Stimulated activated CD4-positive, alpha-beta T cell treated with anti-CD3 and anti-CD28 coated beads, Interleukin-1b, Interleukin-23, amount 100 ng/mL, for 4 hours (primary cell): ENCODE data around the gene PNMA5.
"Not testable (repeated sequence)": the region's sequence is repeated elsewhere in the genome, so short reads cannot be mapped to it uniquely, and the experiment has no call there.

Experiments used
- DNase-seq, 2 donors: peaks; one replicate each; pipeline ENCODE4 v3.0.0-alpha.2; 2020; ENCODE audit warnings: low read depth in 2 of 2

Gene PNMA5

DNA sequence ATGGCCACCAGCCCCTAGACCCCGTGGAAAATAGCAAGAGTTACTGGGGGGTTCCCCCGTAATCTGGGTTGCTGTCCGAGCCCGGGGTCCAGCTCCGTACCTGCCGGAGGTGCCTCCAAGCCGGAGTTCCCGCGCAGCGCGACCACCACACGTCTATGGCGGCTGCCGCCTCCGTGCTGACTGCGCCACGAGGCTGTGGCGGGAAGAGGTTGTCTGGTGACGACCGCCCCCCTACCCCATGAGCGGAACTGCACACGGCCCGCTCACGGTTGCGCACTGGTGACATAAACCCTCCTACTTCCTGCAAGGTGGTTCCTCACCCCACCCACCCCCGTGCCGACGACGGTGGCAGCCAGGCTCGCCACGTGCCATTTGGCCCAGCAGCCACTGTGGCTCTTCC lies at the start of gene PNMA5:
Gene PNMA5, minus strand, starts transcription at position 184 of the 400 bp plus-strand sequence. CDS start 2,518 bp downstream, outside the sequence.
- no peak for DNase-seq

GRCh38 chrX:153032397-153033118 lies 38.6 kb upstream of the PNMA5 start:
- DNase-seq: peak; percentile 52 to 58

DNA sequence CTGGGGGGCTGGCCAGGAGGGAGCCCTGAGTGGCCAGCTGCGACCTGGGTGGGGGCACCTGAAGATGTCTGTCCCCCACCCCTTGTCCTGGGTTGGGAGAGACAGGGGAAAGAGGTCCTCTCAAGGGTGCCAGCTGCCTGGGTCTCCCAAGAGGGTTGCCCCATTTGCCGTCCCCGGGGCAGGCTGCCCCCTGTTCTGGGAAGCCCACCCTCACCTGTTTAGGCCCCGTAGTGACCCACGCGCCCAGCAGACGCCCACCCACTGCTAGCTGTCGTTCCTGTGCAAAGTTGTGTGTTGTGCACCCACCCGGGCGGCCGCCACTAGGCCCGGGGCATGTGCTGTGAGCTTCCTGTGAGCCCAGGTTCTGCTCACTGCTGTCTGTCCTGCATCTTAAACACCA lies 36.9 kb upstream of the PNMA5 start:
- no peak for DNase-seq

- no peak for DNase-seq
These were observed 36.0 kb upstream of the PNMA5 start for GRCh38 chrX:153029875-153030274.

DNA sequence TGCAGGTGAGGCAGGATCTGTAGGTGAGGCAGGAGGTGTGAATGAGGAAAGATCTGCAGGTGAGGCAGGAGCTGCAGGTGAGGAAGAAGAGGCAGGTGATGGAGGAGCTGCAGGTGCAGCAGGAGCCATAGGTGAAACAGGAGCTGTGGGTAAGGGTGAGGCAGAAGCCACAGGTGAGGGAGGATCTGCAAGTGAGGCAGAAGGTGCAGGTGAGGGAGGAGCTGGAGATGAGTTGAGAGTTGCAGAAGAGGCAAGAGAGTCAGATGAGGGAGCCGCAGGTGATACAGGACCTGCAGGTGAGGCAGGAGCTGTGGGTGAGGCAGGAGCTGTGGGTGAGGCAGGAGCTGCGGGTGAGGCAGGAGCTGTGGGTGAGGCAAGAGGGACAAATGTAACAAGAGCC lies 35.2 kb upstream of the PNMA5 start:
- no peak for DNase-seq

GRCh38 chrX:153028487-153028886 lies 34.6 kb upstream of the PNMA5 start:
- DNase-seq: not testable (repeated sequence)

DNA sequence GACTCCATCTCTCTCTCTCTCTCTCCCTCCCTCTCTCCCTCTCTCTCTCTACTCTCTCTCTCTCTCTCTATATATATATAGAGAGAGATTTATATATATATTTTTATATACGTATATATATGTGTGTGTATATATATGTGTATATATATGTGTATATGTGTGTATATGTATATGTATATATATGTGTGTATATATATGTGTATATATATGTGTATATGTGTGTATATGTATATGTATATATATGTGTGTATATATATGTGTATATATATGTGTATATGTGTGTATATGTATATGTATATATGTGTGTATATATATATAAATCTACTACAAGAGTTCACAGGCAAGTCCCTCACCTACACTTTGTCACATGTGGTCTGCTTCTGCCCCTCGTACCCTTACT lies 32.6 kb upstream of the PNMA5 start:
- not testable (repeated sequence) for DNase-seq

DNA sequence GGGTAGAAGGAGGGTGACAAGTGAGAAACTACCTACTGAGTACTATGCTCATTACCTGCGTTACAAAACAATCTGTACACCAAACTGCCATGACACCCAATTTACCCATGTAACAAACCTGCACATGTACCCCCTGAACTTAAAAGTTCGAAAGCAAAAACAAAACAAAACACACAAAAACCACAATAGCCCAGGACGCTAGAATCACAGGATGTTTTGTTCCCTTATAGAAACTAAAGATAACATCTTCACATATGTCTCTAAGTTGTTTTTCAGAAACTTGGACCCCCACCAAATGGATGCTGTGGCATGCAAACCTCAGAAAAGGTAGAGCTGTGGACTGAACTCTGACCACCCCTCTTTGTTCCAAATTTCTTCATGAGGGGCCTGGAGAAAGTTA lies 25.2 kb upstream of the PNMA5 start:
- DNase-seq: no peak

DNA sequence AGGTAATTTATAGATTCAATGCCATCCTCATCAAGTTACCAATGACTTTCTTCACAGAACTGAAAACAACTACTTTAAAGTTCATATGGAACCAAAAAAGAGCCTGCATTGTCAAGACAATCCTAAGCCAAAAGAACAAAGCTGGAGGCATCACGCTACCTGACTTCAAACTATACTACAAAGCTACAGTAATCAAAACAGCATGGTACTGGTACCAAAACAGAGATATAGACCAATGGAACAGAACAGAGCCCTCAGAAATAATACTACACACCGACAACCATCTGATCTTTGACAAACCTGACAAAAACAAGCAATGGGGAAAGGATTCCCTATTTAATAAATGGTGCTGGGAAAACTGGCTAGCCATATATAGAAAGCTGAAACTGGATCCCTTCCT lies 23.3 kb upstream of the PNMA5 start:
- DNase-seq: not testable (repeated sequence)

- DNase-seq: no peak
These were observed 10.9 kb upstream of the PNMA5 start for GRCh38 chrX:153004780-153005179.

- no peak for DNase-seq
These were observed 10.1 kb upstream of the PNMA5 start for GRCh38 chrX:153003981-153004380.

- not testable (repeated sequence) for DNase-seq
These were observed 8.3 kb upstream of the PNMA5 start for GRCh38 chrX:153002182-153002581.

DNA sequence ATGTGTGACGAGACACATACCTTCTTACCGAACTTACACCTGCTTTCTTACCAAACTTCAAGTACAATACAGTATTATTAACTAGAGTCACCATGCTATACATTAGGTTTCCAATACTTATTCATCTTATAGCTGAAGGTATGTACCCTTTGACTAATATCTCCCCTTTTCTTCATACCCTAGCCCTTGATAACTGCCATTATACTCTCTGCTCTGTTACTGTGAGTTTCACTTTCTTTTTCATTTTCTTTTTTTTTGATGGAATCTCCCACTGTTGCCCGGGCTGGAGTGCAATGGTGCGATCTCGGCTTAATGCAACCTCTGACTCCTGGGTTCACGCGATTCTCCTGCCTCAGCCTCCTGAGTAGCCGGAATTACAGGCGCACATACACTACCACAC lies 3.4 kb upstream of the PNMA5 start:
- no peak for DNase-seq

- DNase-seq: no peak
These were observed 1.8 kb downstream of the PNMA5 start for GRCh38 chrX:152992115-152992514.

DNA sequence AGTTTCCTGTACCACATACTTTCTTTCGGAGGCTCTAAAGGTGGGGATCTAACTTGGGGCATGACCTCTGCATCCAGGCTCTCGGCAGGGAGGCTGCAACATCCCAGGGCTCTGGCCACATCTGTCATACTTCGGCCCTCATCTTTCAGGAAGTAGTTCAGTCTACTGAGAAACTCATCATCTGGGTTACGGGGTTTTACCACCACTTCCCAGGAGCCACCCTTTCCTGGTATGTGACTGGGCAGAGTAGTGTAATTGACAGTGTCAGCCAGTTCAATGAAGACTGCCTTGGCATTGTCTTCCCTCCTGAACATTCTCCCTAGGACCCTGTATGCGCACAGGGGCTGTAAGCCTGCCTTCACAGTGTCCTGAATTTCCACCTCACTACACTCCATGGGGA lies 2.8 kb downstream of the PNMA5 start:
- DNase-seq: no peak

GRCh38 chrX:152989292-152989658 lies 4.6 kb downstream of the PNMA5 start:
- DNase-seq: no peak

DNA sequence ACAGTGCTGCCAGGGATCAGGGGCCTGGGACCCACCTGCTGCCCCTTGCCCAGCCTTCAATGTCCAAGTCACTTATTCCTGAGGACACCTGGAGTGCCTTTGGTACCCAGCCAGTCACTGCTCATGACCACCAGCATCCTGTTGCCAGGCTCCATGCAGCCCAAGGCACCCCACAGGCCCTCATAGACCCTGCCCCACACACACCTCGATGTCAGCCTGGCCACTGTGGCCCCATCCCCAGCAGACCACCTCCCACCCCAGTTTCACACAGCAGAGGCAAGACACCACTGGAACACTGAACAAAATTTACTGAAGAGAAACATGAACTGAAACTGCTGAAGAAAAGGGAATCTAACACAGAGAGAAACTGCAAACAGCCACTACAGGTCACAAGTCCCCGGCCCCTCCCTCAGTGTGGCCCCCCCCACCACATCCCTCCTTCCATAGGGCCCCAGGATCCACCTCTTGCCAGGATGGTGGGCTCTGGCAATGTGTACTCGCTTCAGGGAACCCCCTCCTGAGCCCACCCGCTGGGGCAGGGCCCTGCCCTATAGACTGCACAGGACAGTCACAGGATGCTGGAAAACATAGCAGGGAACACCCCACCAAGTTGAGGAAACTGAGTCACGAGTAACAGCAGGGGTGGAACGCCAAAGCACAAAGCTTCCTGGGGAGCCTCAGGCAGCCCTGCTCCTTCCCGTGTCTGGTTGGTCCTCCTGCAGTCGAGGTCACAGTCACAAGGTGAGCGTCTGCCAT lies 5.2 kb downstream of the PNMA5 start:
- no peak for DNase-seq

GRCh38 chrX:152987801-152988200 lies 6.1 kb downstream of the PNMA5 start:
- DNase-seq: no peak

DNA sequence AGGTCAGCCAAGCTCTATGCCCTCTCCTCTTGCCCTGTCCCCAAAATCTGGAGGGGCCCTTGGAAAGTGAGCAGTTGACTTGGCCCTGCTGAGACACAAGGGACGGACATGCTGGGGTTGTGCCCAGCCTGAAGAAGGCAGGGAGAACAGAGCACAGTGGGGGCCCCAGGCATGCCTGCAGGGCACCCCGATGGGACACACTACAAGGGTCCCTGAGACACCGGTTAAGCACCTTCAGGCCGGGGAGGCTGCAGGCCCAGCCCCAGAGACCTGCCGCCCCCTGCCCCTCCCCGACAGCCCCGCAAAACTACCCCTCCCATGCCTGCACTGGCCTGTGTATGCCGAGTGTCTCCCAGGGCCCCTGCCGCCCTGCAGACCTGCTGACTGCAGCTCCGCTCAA lies 6.8 kb downstream of the PNMA5 start:
- not testable (repeated sequence) for DNase-seq

GRCh38 chrX:152985383-152985782 lies 8.5 kb downstream of the PNMA5 start:
- not testable (repeated sequence) for DNase-seq

GRCh38 chrX:152968193-152968592 lies 25.7 kb downstream of the PNMA5 start:
- DNase-seq: no peak

- no peak for DNase-seq
These were observed 33.8 kb downstream of the PNMA5 start for GRCh38 chrX:152960115-152960514.

DNA sequence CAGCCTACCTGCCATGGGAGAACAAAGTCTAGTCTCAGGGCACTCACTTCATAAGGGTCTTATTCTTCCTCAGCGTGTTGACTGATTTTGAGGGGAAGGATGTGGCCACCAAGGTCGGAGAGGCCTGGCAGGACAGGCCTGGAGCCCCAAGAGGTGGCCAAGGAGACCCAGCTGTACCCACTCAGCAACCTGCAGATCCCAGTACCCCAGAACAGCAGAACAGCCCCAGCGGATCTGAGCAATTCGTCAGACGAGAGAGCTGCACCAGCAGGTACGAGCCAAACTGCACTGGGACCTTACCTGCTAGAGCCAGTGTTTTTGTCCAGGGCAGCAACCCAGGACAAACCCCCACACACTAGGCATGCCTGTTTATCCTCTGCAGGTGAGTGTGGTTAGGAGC lies 34.3 kb downstream of the PNMA5 start:
- DNase-seq: no peak
